ENCODE results near the gene B4GALNT3. TPM values are rescaled to one million over a fixed set of nuclear protein-coding genes. Genes with fewer than 3 reads are reported as not detected.
A peak's percentile ranks its signal among the peaks of the same experiment; 100 is the strongest.

The B4GALNT3 gene
- total RNA-seq, 1 donor: 0.09 TPM

- TF ChIP-seq CTCF (IDR thresholded peaks at IDR 0.05; ENCODE audit: insufficient read depth, low read length): no peak
- no peak overlapping the region for H3K4me3 ChIP-seq (ENCODE audit: low read depth, low read length)
- no peak for DNase-seq (ENCODE audit: low read depth)
Measured at GRCh38 chr12:565161-565560, 105.4 kb downstream of the B4GALNT3 start.

GRCh38 chr12:565589-566105, 105.9 kb downstream of the B4GALNT3 start:
- DNase-seq (ENCODE audit: low read depth): no peak
- H3K4me3 ChIP-seq (ENCODE audit: low read depth, low read length): no peak overlapping the region
- TF ChIP-seq CTCF (IDR thresholded peaks at IDR 0.05; ENCODE audit: insufficient read depth, low read length): no peak

- no peak for TF ChIP-seq CTCF (IDR thresholded peaks at IDR 0.05; ENCODE audit: insufficient read depth, low read length)
- H3K4me3 ChIP-seq (ENCODE audit: low read depth, low read length): no peak overlapping the region
- no peak for DNase-seq (ENCODE audit: low read depth)
Measured at GRCh38 chr12:568486-568885, 108.7 kb downstream of the B4GALNT3 start.

- H3K4me3 ChIP-seq (ENCODE audit: low read depth, low read length): no peak overlapping the region
- no peak for DNase-seq (ENCODE audit: low read depth)
- TF ChIP-seq CTCF (IDR thresholded peaks at IDR 0.05; ENCODE audit: insufficient read depth, low read length): no peak
Measured at GRCh38 chr12:569091-569676, 109.4 kb downstream of the B4GALNT3 start.

- peak; percentile 81 for DNase-seq (ENCODE audit: low read depth)
- peak overlapping the region; percentile 71 for H3K4me3 ChIP-seq (ENCODE audit: low read depth, low read length)
- peak; percentile 87 for TF ChIP-seq CTCF (IDR thresholded peaks at IDR 0.05; ENCODE audit: insufficient read depth, low read length)
Measured at GRCh38 chr12:569803-570434, 110.2 kb downstream of the B4GALNT3 start.

- peak overlapping the region; percentile 71 for H3K4me3 ChIP-seq (ENCODE audit: low read depth, low read length)
- TF ChIP-seq CTCF (IDR thresholded peaks at IDR 0.05; ENCODE audit: insufficient read depth, low read length): no peak
- peak; percentile 85 for DNase-seq (ENCODE audit: low read depth)
Measured at GRCh38 chr12:570435-570920, 110.7 kb downstream of the B4GALNT3 start.
